K562 (cell line): ENCODE results near the gene FAAH. TPM values are rescaled to one million over a fixed set of nuclear protein-coding genes. Genes with fewer than 3 reads are reported as not detected.

ENCODE experiments used
- ATAC-seq: fragments of 200-7000 bp; cut with Tn5 transposase; 3 replicates; pipeline ENCODE4 v1.9.1; 2020; ENCODE audit warnings: moderate library complexity
- Bru-seq: library from RNA; stranded (reverse); fragments of 400-500 nt; gene quantifications from one replicate; lab custom pipeline; 2021; lab: Mats Ljungman, UMichigan
- BruChase-seq, 2 experiments: library from RNA; stranded (reverse); fragments of 400-500 nt; gene quantifications; one replicate each; lab custom pipeline; 2021; lab: Mats Ljungman, UMichigan
- BruUV-seq: library from RNA; stranded (reverse); fragments of 400-500 nt; replicated peaks from 2 replicates; lab custom pipeline; 2021; lab: Mats Ljungman, UMichigan
- CTCF ChIA-PET: fragments of 300-600 bp; formaldehyde crosslinking; extraction: SDS; loops from one replicate; lab custom pipeline; 2021; ENCODE audit warnings: low intra/inter-chr PET ratio; lab: Yijun Ruan, JAX
- POLR2A ChIA-PET: fragments of 300-600, 350-650 bp; sonication (Branson Sonifier 250); formaldehyde crosslinking; extraction: SDS; loops from one replicate; lab custom pipeline; 2021; ENCODE audit warnings: antibody characterized with exemption, inconsistent platforms; lab: Yijun Ruan, JAX
- DNase-seq, 4 experiments: peaks; one replicate each; pipeline versions ENCODE4 v3.0.0 to v3.0.0-alpha.2; 2011 to 2018; ENCODE audit warnings: low spot score in 3 of 4, mixed read lengths in 3 of 4; ENCODE audit errors: extremely low read depth in 1 of 4
- FAIRE-seq: peaks from 2 replicates; lab custom pipeline; 2011; peaks lifted over from hg19 to GRCh38; lab: Jason Lieb, UNC
- H2AFZ ChIP-seq: 2 replicates; pipeline ENCODE4 v1.6.0; 2011; ENCODE audit warnings: low read depth, low read length, control low read depth, inconsistent platforms
- H3K27ac ChIP-seq: fragments of 200-600 bp; 3 replicates; pipeline ENCODE4 v1.8.0; 2011; ENCODE audit warnings: low read depth, mild to moderate bottlenecking, control low read depth, inconsistent platforms, low read length, moderate library complexity, mixed read lengths; ENCODE audit errors: extremely low read depth
- H3K27me3 ChIP-seq, 2 experiments: fragments of 300-600 bp in 1 of 2; 2 replicates in 1 of 2; 3 replicates in 1 of 2; pipeline versions ENCODE4 v1.6.0 to v1.8.0; 2011; ENCODE audit warnings: inconsistent platforms in 2 of 2, low read length in 2 of 2, mild to moderate bottlenecking in 1 of 2, mixed read lengths in 1 of 2, moderate library complexity in 1 of 2; ENCODE audit not compliant: control insufficient read depth in 2 of 2, insufficient read depth in 2 of 2
- H3K36me3 ChIP-seq: fragments of 300-600 bp; 3 replicates; pipeline ENCODE4 v1.8.0; 2011; ENCODE audit warnings: mild to moderate bottlenecking, low read length, inconsistent platforms; ENCODE audit not compliant: control insufficient read depth, insufficient read depth
- H3K4me1 ChIP-seq, 2 experiments: fragments of 200-600 bp in 1 of 2; replicated peaks in 1 of 2; 2 replicates in 1 of 2; 3 replicates in 1 of 2; pipeline versions ENCODE4 v1.5.1 to v1.8.0; 2011; ENCODE audit warnings: inconsistent platforms in 2 of 2, low read length in 2 of 2, mild to moderate bottlenecking in 1 of 2, mixed read lengths in 1 of 2, moderate library complexity in 1 of 2; ENCODE audit not compliant: control insufficient read depth in 2 of 2, insufficient read depth in 2 of 2
- H3K4me2 ChIP-seq: 2 replicates; pipeline ENCODE4 v1.6.1; 2011; ENCODE audit warnings: low read length, control low read depth, inconsistent platforms, mixed read lengths; ENCODE audit not compliant: insufficient read depth
- H3K4me3 ChIP-seq: fragments of 200-600 bp; sonication (generic), shearing (Covaris generic); 2 replicates; pipeline ENCODE4 v1.5.1; 2016; ENCODE audit warnings: control low read depth, inconsistent platforms
- H3K79me2 ChIP-seq: fragments of 200-600 bp; 3 replicates; pipeline ENCODE4 v1.8.0; 2011; ENCODE audit warnings: low read length, inconsistent platforms; ENCODE audit not compliant: control insufficient read depth, insufficient read depth
- H3K9ac ChIP-seq, 2 experiments: 2 replicates each; pipeline versions ENCODE4 v1.6.0 to v1.6.1; 2011; ENCODE audit warnings: low read depth in 2 of 2, low read length in 2 of 2, control low read depth in 1 of 2, inconsistent platforms in 1 of 2, mild to moderate bottlenecking in 1 of 2, mixed read lengths in 1 of 2; ENCODE audit not compliant: insufficient read depth in 1 of 2
- H3K9me1 ChIP-seq: one replicate; pipeline ENCODE4 v1.6.0; 2011; ENCODE audit warnings: inconsistent platforms, mild to moderate bottlenecking, low read length, moderate library complexity; ENCODE audit not compliant: control insufficient read depth, insufficient read depth
- H3K9me3 ChIP-seq: replicated peaks from 2 replicates; pipeline ENCODE4 v1.5.1; 2011; ENCODE audit warnings: low read depth, low read length, inconsistent platforms; ENCODE audit not compliant: control insufficient read depth, insufficient read depth
- H4K20me1 ChIP-seq: replicated peaks from 2 replicates; pipeline ENCODE4 v1.6.1; 2011; ENCODE audit warnings: low read length, inconsistent platforms, mixed read lengths; ENCODE audit not compliant: control insufficient read depth, insufficient read depth
- E2F1 ChIP-seq: sonication (generic); formaldehyde crosslinking; IDR thresholded peaks from 2 replicates; pipeline ENCODE4 v1.8.1; 2023; ENCODE audit warnings: mild to moderate bottlenecking, missing genetic modification reagents, moderate library complexity
- E2F6 ChIP-seq, 2 experiments: IDR thresholded peaks; 2 replicates each; pipeline ENCODE4 v1.6.1; 2011; ENCODE audit warnings: borderline replicate concordance in 1 of 2, control low read depth in 1 of 2, low read depth in 1 of 2, low read length in 1 of 2, mild to moderate bottlenecking in 1 of 2, mixed read lengths in 1 of 2, moderate library complexity in 1 of 2; ENCODE audit not compliant: insufficient read depth in 1 of 2, insufficient read length in 1 of 2, poor library complexity in 1 of 2, severe bottlenecking in 1 of 2; ENCODE audit errors: extremely low read depth in 1 of 2
- ETS1 ChIP-seq: conservative IDR thresholded peaks from 2 replicates; pipeline ENCODE4 v1.6.1; 2011; ENCODE audit warnings: low read depth, mild to moderate bottlenecking, low read length; ENCODE audit not compliant: control insufficient read depth
- OTX1 ChIP-seq: fragments of 450-650 bp; formaldehyde crosslinking; IDR thresholded peaks from 2 replicates; pipeline ENCODE4 v1.4.0; 2022; ENCODE audit warnings: mild to moderate bottlenecking
- PPARD ChIP-seq: fragments of 250-450 bp; sonication (Bioruptor Pico); IDR thresholded peaks from 2 replicates; pipeline ENCODE4 v1.8.0; 2022; ENCODE audit warnings: inconsistent platforms, mild to moderate bottlenecking, moderate library complexity
- PRPF4 ChIP-seq: fragments of 200-400 bp; formaldehyde crosslinking; IDR thresholded peaks from one replicate; pipeline ENCODE4 v1.6.1; 2017; ENCODE audit warnings: low read length, low read depth, mild to moderate bottlenecking; ENCODE audit not compliant: insufficient read depth, poor library complexity, severe bottlenecking
- RFX5 ChIP-seq: IDR thresholded peaks from 2 replicates; pipeline ENCODE4 v1.6.1; 2011; ENCODE audit warnings: low read depth, mild to moderate bottlenecking, improper control_type of control experiment, low read length
- ZBTB33 ChIP-seq: sonication (generic); formaldehyde crosslinking; IDR thresholded peaks from 2 replicates; pipeline ENCODE4 v1.8.1; 2023; ENCODE audit warnings: mild to moderate bottlenecking, missing genetic modification reagents
- ZEB2 ChIP-seq: fragments of 450-650 bp; IDR thresholded peaks from 2 replicates; pipeline ENCODE4 v1.6.1; 2016
- ZNF146 ChIP-seq: IDR thresholded peaks from one replicate; pipeline ENCODE4 v1.6.1; 2018; ENCODE audit warnings: missing compliant biosample characterization; ENCODE audit not compliant: unreplicated experiment
- WGBS: fragments of 100-300 bp; shearing (Covaris generic); methylation state at CpG from one replicate; pipeline ENCODE4 v1.1.6; 2016; ENCODE audit warnings: low coverage, mixed read lengths; ENCODE audit not compliant: insufficient coverage; ENCODE audit errors: missing lambda C conversion rate; 5-methylcytosine and 5-hydroxymethylcytosine counted together
- in situ Hi-C: fragments of 300-500 bp; cut with MboI; formaldehyde crosslinking; loops from 4 replicates; pipeline ENCODE4 v1.15.0; 2018; ENCODE audit warnings: inconsistent platforms, mixed read lengths
- intact Hi-C: fragments of 100-400 bp; cut with micrococcal nuclease; formaldehyde crosslinking; loops from 2 replicates; pipeline ENCODE4 v1.14.2; 2022
- long read RNA-seq, 3 experiments: library from polyadenylated mRNA in 2 of 3; library from RNA in 1 of 3; unstranded in 2 of 3; stranded (forward) in 1 of 3; transcript quantifications; one replicate each; pipeline ENCODE4 v2.0.0, GENCODE V29; 2019 to 2022
- polyA minus RNA-seq, 3 experiments: library from RNA; depleted of rRNA, polyadenylated mRNA; stranded (reverse); fragments of >200 nt; gene quantifications; 2 replicates each; pipeline ENCODE4 v1.2.3, GENCODE V29; 2011
- polyA plus RNA-seq, 8 experiments: library from polyadenylated mRNA; depleted of rRNA in 4 of 8; stranded (reverse) in 5 of 8; unstranded in 3 of 8; fragments of >200 nt; fragmentation: Nextera tagmentation in 2 of 8; fragmentation: Illumina TruSeq in 1 of 8; extraction: Ambion mirVana in 2 of 8; extraction: Trizol in 1 of 8; gene quantifications; 2 replicates each; pipeline versions ENCODE4 v1.2.1 to v1.2.3, GENCODE V29; 2011 to 2014; ENCODE audit warnings: inconsistent platforms in 1 of 8, missing spikeins in 1 of 8
- total RNA-seq, 7 experiments: library from RNA; depleted of rRNA in 6 of 7; stranded (reverse); fragments of >200 nt in 6 of 7; fragmentation: Illumina TruSeq in 2 of 7; extraction: Trizol in 2 of 7; gene quantifications; 2 replicates each; pipeline versions ENCODE4 v1.2.1 to v1.2.3, GENCODE V29; 2011 to 2021; ENCODE audit warnings: low replicate concordance in 1 of 7

Gene FAAH
- total RNA-seq (2011; cell fraction: chromatin; rRNA removed; ENCODE audit: low replicate concordance): 2.2 and 5.8 TPM in 2 replicates
- 5.3 and 5.8 TPM in 2 replicates for total RNA-seq (2011; cell fraction: nucleolus; rRNA removed)
- total RNA-seq (2011; cell fraction: nucleoplasm; rRNA removed): 3.4 and 3.7 TPM in 2 replicates
- 0.32 and 0.33 TPM in 2 replicates for total RNA-seq (2014; rRNA removed)
- total RNA-seq (2014; rRNA removed; fragmentation: Illumina TruSeq; extraction: Trizol): 0.25 and 0.32 TPM in 2 replicates
- 0.23 and 0.36 TPM in 2 replicates for total RNA-seq (2015; rRNA removed; fragmentation: Illumina TruSeq; extraction: Trizol)
- total RNA-seq (2021): 0.71 and 0.81 TPM in 2 replicates
- 0.29 and 1.6 TPM in 2 replicates for polyA plus RNA-seq (2011; rRNA removed)
- 0.46 and 1.1 TPM in 2 replicates for polyA plus RNA-seq (2011; cell fraction: cytosol; rRNA removed)
- polyA plus RNA-seq (2011; cell fraction: nucleus; rRNA removed): 5.6 and 13.1 TPM in 2 replicates
- polyA plus RNA-seq (2012): 0.79 and 3.1 TPM in 2 replicates
- polyA plus RNA-seq (2014; fragmentation: Illumina TruSeq; extraction: Trizol): 0.17 and 0.52 TPM in 2 replicates
- under 1 TPM; 0.06 TPM for polyA plus RNA-seq (2014; fragmentation: Nextera tagmentation; extraction: Ambion mirVana)
- polyA plus RNA-seq (2014; rRNA removed): 0.13 and 1.1 TPM in 2 replicates
- 0.70 and 0.93 TPM in 2 replicates for polyA minus RNA-seq (2011; rRNA and poly(A)+ RNA removed)
- not detected in 2 replicates for polyA minus RNA-seq (2011; cell fraction: cytosol; rRNA and poly(A)+ RNA removed)
- 1.2 and 5.1 TPM in 2 replicates for polyA minus RNA-seq (2011; cell fraction: nucleus; rRNA and poly(A)+ RNA removed)
- Bru-seq, nascent RNA: percentile 32 among the genes with signal in this experiment
- percentile 47 among the genes with signal in this experiment for BruChase-seq, experiment 1, labeled RNA remaining after a 2-hour chase
- BruChase-seq, experiment 2, labeled RNA remaining after a 6-hour chase: percentile 52 among the genes with signal in this experiment
- long read RNA-seq, experiment 1, partial matches to known transcripts: 0 of 2 reads
- long read RNA-seq, experiment 1, other reads (novel, unspliced or antisense): 2 of 2 reads
- long read RNA-seq, experiment 2: 0 reads
- long read RNA-seq, experiment 3: 0 reads

GRCh38 chr1:46394108-46394871, at the start of gene FAAH:
FAAH (plus strand) TSS chr1:46394317; CDS start chr1:46394349, 32 bp downstream.
- Histone ChIP-seq H3K9me3 (peaks cover 12% of the 10 kb centered on the region), H3K36me3 (no peaks in the 10 kb centered on the region), H3K9ac (no peak within 1 kb of the TSS), H3K4me3 (no peak within 1 kb of the TSS), H3K27ac (no peak within 1 kb of the TSS), H3K4me1 (peaks cover 0 to 11% of the 10 kb centered on the region in 2 experiments; a peak in 3 of 5 replicates), H4K20me1 (no peaks in the 10 kb centered on the region), H3K4me2 (no peak within 1 kb of the TSS), H3K27me3 (peaks cover 29 to 37% of the 10 kb centered on the region in 2 experiments), H3K79me2 (no peaks in the 10 kb centered on the region), H2AFZ (no peak within 1 kb of the TSS), H3K9me1 (no peaks in the 10 kb centered on the region)
- intact Hi-C loops: no loop called here
- ChIA-PET POLR2A (interaction anchor here (0.6 kb wide), 1 partner anchor 28 kb away, joined by 3 read pairs; no protein-coding TSS in a partner anchor), CTCF (no interaction called here)
- ATAC-seq (no peak), FAIRE-seq (no peak), DNase-seq (peak in 1 of 4 experiments; percentile 4)
- whole genome bisulfite sequencing: 68% methylated on average over 50 of the region's 75 CpGs
- no TSS peak for BruUV-seq
- in situ Hi-C loops: no loop called here
- TF ChIP-seq OTX1 (no peak), E2F1 (CRISPR knock-in tag) (no peak), RFX5 (no peak), ZNF146 (CRISPR knock-in tag) (no peak), ZEB2 (no peak), ETS1 (no peak), PPARD (CRISPR knock-in tag) (no peak), E2F6 (IDR thresholded peaks at IDR 0.05; ENCODE audit: borderline replicate concordance in 1 of 2, extremely low read depth in 1 of 2, insufficient read depth in 1 of 2, insufficient read length in 1 of 2, low read depth in 1 of 2, low read length in 1 of 2, poor library complexity in 1 of 2, severe bottlenecking in 1 of 2) (peak in 1 of 2 experiments; percentile 43), ZBTB33 (CRISPR knock-in tag) (peak; percentile 98), PRPF4 (no peak)
